ENCODE results near the gene RABGGTA.

Gene RABGGTA

GRCh38 chr14:24307156-24307574 lies 35.8 kb upstream of the RABGGTA start:
- no peak for DNase-seq
- in situ Hi-C loops (cut with MboI; ENCODE audit: low pct_unique_long_range_greater_than_20kb, low sequenced_read_pairs): no loop called here

DNA sequence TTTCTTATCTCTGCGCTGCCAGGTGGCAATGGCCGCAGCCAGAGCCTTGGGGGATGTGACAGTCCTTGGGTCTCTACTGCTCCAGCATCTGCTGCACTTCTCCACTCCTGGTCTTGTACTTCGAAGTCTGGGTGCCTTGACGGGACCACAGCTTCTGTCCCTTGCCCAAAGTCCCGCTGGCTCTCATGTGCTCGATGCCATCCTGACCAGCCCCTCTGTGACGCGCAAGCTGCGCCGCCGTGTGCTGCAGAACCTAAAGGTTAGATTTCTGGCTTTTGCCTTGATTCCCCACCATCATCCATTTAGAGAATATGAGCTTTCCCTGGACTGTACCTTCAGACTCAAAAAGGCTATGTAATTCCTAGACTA lies 32.6 kb upstream of the RABGGTA start:
- DNase-seq: no peak
- in situ Hi-C loops (cut with MboI; ENCODE audit: low pct_unique_long_range_greater_than_20kb, low sequenced_read_pairs): no loop called here

GRCh38 chr14:24300326-24300980 lies 29.1 kb upstream of the RABGGTA start:
- in situ Hi-C loops (cut with MboI; ENCODE audit: low pct_unique_long_range_greater_than_20kb, low sequenced_read_pairs): no loop called here
- DNase-seq: no peak

GRCh38 chr14:24299255-24300191 lies 28.1 kb upstream of the RABGGTA start, which contains the start of the genes DHRS1 and NOP9:
Gene DHRS1 (minus strand): TSS chr14:24299780. CDS start chr14:24299106, 674 bp downstream.
Gene NOP9 (plus strand): TSS chr14:24299850. CDS start chr14:24299955, 105 bp downstream.
- DNase-seq: peak; percentile 95
- in situ Hi-C loops (cut with MboI; ENCODE audit: low pct_unique_long_range_greater_than_20kb, low sequenced_read_pairs): loop anchor here (10.0 kb wide), 1 partner anchor 55 kb away; the partner anchor contains the start of gene TINF2

DNA sequence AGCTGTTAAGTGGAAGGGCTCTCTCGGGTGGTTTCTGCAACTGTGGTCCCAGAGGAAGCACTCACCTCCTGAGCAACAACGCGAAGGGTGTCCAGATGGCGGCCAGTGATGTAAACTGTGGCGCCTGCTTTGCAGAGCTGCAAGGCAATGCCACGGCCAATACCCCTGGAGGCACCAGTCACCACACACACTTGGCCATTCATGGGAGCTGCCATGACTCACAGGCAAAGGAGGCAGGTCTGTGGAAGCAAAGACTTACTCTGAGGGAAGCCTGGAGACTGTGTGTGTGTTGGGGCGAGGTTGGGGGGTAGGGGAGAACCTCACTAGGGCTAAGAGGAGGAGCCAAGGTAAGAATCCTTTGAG lies 27.5 kb upstream of the RABGGTA start:
- no peak for DNase-seq
- in situ Hi-C loops (cut with MboI; ENCODE audit: low pct_unique_long_range_greater_than_20kb, low sequenced_read_pairs): loop anchor here (10.0 kb wide), 1 partner anchor 54 kb away; the partner anchor contains the start of gene TINF2

DNA sequence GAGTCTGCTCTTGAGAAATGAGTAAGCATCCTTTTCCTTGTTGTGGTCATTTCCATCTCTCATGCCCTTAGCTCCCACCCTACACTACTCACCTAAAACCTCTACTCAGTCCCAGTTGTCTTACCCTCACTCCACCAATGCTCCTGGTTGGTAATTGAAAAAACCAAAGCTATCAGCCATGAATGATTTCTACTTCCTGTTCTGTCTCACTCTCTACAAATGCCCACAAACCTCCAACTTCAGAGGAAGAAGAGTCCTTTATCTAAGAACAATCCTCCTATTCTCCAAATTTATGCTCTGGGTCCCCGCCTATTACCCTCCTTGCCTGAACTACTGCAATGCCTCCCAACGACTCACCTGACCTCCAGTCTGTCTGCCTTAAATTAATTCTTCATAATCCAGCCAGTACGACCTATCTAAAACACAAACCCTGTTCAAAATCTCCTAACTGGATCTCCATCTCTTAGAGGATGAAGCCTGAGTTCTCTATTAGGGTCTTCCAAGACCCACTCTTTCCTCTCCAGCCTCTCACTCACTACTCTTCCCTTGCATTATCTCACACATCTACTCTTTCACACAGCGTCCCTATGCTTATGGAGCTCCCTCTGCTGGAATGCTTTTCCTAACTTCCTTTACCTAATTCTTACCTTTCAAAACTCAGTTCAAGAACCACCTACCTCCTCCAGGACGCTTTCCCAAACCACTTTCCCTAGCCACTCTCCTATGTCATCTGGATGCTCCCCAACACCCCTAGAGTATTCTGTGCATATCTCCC lies 26.0 kb upstream of the RABGGTA start:
- in situ Hi-C loops (cut with MboI; ENCODE audit: low pct_unique_long_range_greater_than_20kb, low sequenced_read_pairs): loop anchor here (10.0 kb wide), 1 partner anchor 53 kb away; the partner anchor contains the start of gene TINF2
- peak; percentile 75 for DNase-seq

DNA sequence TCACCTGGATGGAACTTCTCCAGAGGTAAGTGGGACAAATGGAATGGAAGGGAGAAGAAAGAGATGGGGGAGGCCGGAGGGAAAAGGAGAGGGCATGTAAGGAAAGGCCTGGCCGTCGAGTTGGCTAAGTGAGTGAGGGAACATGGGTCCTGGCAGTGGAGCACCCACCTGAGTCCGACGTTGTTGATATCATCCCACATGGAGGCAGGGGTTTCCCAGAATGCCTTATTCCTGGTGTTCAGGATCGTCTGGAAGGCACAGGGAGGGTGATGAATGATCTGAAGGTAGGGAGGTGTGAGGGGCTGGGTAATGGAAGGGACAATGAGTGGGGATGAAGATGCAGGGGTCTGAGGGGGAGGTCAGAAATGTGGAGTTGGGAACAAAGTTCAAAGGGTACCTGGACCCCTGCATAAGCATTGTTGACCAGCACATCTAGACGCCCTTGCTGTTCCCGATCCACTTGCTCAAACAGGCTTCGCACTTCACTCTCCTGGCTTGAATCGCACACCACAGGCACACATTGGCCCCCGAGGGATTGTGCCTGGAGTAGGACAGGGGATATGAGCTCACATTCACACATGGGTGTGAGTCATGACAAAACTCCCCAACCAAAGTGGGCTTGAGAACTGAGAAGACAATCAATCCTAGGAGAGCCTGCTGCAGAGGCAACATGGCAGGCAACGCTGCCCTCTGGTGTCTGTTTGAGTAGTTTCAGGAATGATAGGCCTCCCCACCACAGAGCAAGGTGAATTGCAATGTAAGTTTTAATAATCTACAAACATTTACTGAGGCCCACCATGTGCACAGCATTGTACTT lies 25.2 kb upstream of the RABGGTA start:
- in situ Hi-C loops (cut with MboI; ENCODE audit: low pct_unique_long_range_greater_than_20kb, low sequenced_read_pairs): loop anchor here (10.0 kb wide), 1 partner anchor 52 kb away; the partner anchor contains the start of gene TINF2
- peak; percentile 82 for DNase-seq

DNA sequence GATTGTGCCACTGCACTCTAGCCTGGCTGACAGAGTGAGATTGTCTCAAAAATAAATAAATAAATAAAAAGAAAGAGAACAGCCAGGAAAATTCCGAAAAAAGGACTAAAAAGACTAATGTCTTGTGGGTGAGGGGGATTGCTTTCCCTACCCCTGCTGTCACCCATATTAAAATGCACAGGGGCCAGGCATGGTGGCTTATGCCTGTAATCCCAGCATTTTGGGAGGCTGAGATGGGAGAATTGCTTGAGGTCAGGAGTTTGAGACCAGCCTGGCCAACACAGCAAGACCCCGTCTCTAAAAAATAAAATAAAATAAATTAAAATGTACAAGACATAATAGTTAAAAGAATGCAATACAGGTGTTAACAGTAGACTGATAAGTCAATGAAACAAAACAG lies 22.1 kb upstream of the RABGGTA start:
- DNase-seq: no peak
- in situ Hi-C loops (cut with MboI; ENCODE audit: low pct_unique_long_range_greater_than_20kb, low sequenced_read_pairs): loop anchor here (10.0 kb wide), 1 partner anchor 49 kb away; the partner anchor contains the start of gene TINF2

DNA sequence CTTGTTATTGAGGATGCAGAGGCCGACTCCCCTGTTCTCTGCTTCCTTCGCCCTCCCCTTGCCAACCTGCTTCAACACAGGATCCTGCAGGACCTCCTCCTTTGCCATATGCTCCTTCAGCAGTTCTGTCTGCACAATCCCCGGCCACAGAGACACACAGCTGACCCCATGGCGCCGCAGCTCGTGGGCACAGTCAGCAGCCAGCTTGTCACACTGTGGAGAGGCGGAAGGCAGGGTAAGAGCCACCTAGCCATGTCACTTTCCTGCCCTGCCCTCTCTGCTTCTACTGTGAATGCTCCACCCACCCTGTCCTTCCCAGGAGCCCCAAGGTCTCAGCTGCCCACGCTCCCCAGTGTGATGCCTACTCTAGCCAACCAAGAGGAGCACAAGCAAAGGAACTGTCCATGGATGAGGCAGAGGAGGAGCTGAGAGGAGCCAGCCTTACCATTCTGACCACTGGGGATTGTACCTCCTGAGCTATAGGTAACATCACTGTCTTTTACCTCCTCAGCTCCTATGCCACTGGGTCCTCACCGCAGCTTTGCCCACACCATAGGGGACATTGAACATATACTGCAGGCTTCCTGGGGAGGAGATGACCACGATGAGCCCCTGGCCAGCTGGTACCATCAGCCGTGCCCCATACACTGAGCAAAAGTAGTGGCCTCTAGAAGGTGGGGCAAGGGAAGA lies 20.9 kb upstream of the RABGGTA start:
- in situ Hi-C loops (cut with MboI; ENCODE audit: low pct_unique_long_range_greater_than_20kb, low sequenced_read_pairs): loop anchor here (10.0 kb wide), 1 partner anchor 47 kb away; the partner anchor contains the start of gene TINF2
- no peak for DNase-seq

DNA sequence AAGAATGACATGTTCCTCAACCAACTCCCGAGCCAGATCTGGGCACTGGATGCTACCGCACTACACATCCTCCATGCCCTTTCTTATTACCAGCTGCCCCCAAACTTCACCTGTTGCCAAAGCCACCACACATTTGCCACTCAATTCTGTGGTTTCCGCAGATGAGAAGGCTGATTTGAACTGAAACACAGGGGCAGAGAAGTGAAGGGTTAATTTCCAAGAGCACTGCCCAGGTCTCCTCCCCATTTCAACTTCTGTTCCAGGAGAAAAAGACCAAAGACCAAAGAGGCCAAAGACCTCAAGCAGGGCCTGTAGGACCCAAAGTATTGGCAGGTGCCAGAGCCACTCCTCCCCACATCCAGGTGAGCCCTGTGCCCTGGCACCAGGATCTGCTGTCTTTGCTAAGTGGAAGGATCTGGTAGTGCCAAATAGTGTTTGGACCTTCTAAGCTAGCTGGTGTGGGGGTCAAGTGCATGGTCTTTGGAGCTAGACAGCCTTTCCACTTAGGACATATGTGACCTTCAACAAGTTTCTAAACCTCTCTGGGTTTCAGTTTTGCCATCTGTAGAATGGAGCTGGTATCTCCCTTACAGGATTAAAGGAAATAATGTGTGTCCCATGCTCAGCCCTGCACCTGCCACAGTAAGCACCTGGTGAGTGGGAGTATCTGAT lies 20.2 kb upstream of the RABGGTA start:
- in situ Hi-C loops (cut with MboI; ENCODE audit: low pct_unique_long_range_greater_than_20kb, low sequenced_read_pairs): loop anchor here (10.0 kb wide), 1 partner anchor 47 kb away; the partner anchor contains the start of gene TINF2
- no peak for DNase-seq

DNA sequence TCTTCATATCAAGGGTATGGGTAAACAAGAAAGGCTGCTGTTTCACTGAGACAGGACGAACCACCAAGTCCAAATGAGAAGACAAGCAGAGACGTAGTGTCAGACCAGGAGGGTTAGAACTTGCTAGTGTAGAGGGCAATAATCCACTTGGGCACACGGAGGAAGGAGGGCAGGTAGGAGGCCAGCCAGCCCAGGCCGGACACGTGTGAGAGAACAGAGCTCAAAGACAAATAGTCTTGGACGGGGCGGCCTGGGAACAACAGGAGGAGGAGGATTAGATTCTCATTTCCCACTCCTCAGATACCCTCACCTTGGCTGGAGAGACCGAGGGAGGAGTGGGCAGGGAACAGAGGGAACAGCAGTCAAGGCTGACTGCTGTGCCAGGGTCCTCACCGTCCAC lies 19.3 kb upstream of the RABGGTA start:
- no peak for DNase-seq
- in situ Hi-C loops (cut with MboI; ENCODE audit: low pct_unique_long_range_greater_than_20kb, low sequenced_read_pairs): loop anchor here (10.0 kb wide), 1 partner anchor 46 kb away; the partner anchor contains the start of gene TINF2

DNA sequence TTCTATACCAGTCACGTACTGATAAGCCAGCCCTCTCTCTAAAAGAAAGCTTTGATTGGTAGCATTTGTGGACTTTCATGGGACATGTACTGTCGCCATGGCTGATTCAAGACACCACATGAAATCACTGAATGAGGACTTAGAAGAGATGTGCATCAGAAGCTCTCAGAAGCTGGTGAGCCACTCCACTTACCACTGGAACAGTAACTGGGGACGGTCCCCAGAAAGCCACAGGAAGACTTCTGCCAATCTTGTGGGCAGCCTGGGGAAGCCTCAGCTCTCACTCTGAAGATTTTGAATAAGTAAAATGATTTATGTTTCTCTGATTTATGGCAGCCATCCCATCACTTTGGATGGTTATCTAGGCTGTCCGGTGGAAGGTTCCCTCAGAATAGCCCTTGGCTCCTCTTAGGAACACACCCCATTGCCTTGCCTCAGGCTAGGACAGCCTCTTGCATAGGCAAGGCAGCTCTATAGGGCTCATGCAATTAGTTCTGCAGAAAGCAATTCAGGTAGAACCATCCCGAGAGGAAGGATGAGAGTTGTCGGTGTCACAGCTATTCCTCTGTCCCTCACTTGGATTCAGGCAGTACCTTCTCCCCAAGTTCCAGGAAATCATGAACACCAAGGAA lies 18.4 kb upstream of the RABGGTA start:
- no peak for DNase-seq
- in situ Hi-C loops (cut with MboI; ENCODE audit: low pct_unique_long_range_greater_than_20kb, low sequenced_read_pairs): loop anchor here (10.0 kb wide), 1 partner anchor 45 kb away; the partner anchor contains the start of gene TINF2

GRCh38 chr14:24286996-24287395 lies 15.6 kb upstream of the RABGGTA start:
- in situ Hi-C loops (cut with MboI; ENCODE audit: low pct_unique_long_range_greater_than_20kb, low sequenced_read_pairs): no loop called here

DNA sequence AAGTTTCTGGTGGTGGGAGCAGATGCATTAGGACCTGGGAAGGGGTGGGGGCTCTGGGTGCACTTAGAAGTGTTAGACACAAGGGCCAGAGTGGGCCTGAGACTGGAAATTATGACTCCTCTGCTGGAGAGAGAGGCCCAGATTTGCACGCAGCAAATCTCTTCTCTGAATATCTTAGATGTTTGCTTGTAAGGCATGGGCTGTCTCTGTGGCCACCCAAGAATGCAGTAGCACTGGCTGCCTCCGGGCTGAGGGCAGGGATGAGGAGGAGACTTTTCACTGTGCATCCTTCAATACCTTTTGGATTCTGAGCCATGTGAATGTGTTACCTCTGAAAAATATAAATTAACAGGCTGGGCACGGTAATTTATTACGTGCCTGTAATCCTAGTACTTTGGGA lies 14.0 kb upstream of the RABGGTA start:
- in situ Hi-C loops (cut with MboI; ENCODE audit: low pct_unique_long_range_greater_than_20kb, low sequenced_read_pairs): no loop called here
- no peak for DNase-seq

More at GRCh38 chr14:24286996-24287395, 15.6 kb upstream of the RABGGTA start:
- no peak for DNase-seq

DNA sequence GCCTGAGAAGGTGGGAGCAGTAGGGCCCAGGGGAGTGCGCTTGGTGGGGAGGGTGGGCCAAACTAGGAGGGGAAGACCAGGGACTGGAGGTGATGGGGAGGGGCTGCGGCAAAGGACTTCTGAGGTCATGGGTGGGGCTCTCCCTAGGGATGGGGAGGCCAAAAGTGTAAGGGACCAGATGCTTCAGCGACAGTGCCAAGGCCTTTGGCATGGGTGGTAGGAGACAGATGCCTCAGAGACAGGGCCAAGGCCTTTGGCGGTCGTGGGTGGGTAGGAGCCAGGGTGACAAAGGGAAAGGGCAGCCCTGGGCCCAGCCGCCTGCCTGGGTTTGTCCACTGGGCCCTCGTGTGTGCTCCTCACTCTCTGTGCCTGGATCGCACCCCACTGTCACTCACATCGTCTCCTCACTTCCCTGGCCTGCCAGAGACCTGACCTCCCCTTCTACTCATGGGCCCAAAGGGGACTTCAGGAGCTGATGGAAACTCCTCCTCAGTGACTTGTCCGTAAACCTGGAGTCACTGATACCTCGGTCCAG lies 13.2 kb upstream of the RABGGTA start:
- no peak for DNase-seq
- in situ Hi-C loops (cut with MboI; ENCODE audit: low pct_unique_long_range_greater_than_20kb, low sequenced_read_pairs): no loop called here

DNA sequence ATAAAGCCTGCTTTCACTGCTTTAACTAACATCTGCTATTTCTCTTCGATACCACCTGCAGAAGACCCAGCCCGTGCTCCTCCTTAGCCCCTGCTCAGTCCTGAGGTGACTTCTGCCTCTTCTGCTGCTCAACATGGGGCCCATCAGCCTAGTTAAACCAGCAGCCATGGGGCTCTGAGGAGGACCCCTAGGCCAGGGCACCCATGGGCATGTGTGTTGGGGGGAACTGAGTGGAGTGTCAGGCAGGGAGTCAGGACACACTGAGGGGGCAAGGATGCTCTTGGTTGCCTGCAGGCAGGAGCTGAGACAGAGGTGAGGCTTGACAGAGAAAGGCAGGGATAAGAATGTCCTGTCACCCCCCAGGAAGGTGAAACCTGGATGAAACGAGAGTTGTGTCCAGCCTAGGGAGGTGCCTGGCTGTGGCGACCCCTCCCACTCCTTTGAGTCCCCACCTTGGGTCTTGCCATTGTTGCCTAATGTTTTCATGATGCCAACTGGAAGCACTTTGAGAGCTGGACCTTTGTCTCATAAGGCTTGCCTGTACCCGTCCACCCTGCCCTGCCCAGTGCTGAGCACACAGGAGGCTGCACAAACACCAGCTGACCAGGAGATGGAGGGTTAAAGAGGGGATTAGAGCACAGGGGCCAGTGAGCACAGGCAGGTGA lies 12.5 kb upstream of the RABGGTA start:
- in situ Hi-C loops (cut with MboI; ENCODE audit: low pct_unique_long_range_greater_than_20kb, low sequenced_read_pairs): no loop called here

More for the DNA sequence above, 12.5 kb upstream of the RABGGTA start:
- DNase-seq: no peak
